H1 (cell line): ENCODE measurements around the gene USP26. TPM values are rescaled to one million over a fixed set of nuclear protein-coding genes. Genes with fewer than 3 reads are reported as not detected.

Source experiments
- CTCF ChIA-PET: fragments of 300-600 bp; sonication (Branson Sonifier 250); formaldehyde crosslinking; loops from one replicate; lab custom pipeline; 2021; ENCODE audit not compliant: partially characterized antibody; lab: Charles Lee
- POLR2A ChIA-PET: fragments of 300-600 bp; sonication (Branson Sonifier 250); formaldehyde crosslinking; loops from one replicate; lab custom pipeline; 2021; ENCODE audit warnings: inconsistent platforms; ENCODE audit not compliant: partially characterized antibody; lab: Charles Lee
- DNase-seq, 2 experiments: peaks; one replicate each; pipeline versions ENCODE4 v3.0.0 to v3.0.0-alpha.2; 2010 to 2022; ENCODE audit warnings: low spot score in 2 of 2, low read depth in 1 of 2, mixed read lengths in 1 of 2
- FAIRE-seq: peaks from 2 replicates; lab custom pipeline; 2011; peaks lifted over from hg19 to GRCh38; lab: Jason Lieb, UNC
- H2AFZ ChIP-seq: 2 replicates; pipeline ENCODE4 v1.8.1; 2012; ENCODE audit warnings: low read length, inconsistent platforms
- H2AK5ac ChIP-seq: 2 replicates; pipeline ENCODE4 v1.6.1; 2013; ENCODE audit warnings: low read depth, low read length
- H2BK120ac ChIP-seq: replicated peaks from 2 replicates; pipeline ENCODE3; 2013; ENCODE audit warnings: low read depth, low read length, inconsistent platforms
- H2BK12ac ChIP-seq: 2 replicates; pipeline ENCODE4 v1.6.1; 2013; ENCODE audit warnings: low read depth, low read length
- H2BK15ac ChIP-seq: 2 replicates; pipeline ENCODE4 v1.6.1; 2013; ENCODE audit warnings: low read length
- H2BK20ac ChIP-seq: 2 replicates; pipeline ENCODE4 v1.6.1; 2013; ENCODE audit warnings: low read length
- H2BK5ac ChIP-seq: 2 replicates; pipeline ENCODE4 v1.6.1; 2013; ENCODE audit warnings: low read depth, low read length
- H3K14ac ChIP-seq: 2 replicates; pipeline ENCODE4 v1.6.1; 2013; ENCODE audit warnings: inconsistent platforms; ENCODE audit not compliant: insufficient read length
- H3K18ac ChIP-seq: 2 replicates; pipeline ENCODE4 v1.6.1; 2013; ENCODE audit warnings: low read length; ENCODE audit errors: extremely low read depth
- H3K23ac ChIP-seq: 2 replicates; pipeline ENCODE4 v1.6.1; 2013; ENCODE audit warnings: inconsistent platforms; ENCODE audit not compliant: insufficient read length
- H3K23me2 ChIP-seq: 2 replicates; pipeline ENCODE4 v1.6.1; 2013; ENCODE audit warnings: low read depth, low read length
- H3K27ac ChIP-seq: 2 replicates; pipeline ENCODE4 v1.6.1; 2011; ENCODE audit warnings: low read depth, low read length, inconsistent platforms
- H3K27me3 ChIP-seq, 4 experiments: replicated peaks in 1 of 4; 1 replicate in 1 of 4; 2 replicates in 3 of 4; pipeline versions ENCODE4 v1.6.1 to v1.8.1; 2011 to 2013; ENCODE audit warnings: low read length in 3 of 4, mild to moderate bottlenecking in 3 of 4, inconsistent platforms in 2 of 4, mixed read lengths in 2 of 4, moderate library complexity in 1 of 4; ENCODE audit not compliant: control insufficient read depth in 3 of 4, insufficient read depth in 3 of 4; ENCODE audit errors: extremely low read depth in 1 of 4
- H3K36me3 ChIP-seq, 4 experiments: 2 replicates each; pipeline versions ENCODE4 v1.6.1 to v1.8.1; 2011 to 2013; ENCODE audit warnings: mild to moderate bottlenecking in 4 of 4, low read length in 3 of 4, moderate library complexity in 2 of 4, control low read depth in 1 of 4, inconsistent platforms in 1 of 4; ENCODE audit not compliant: insufficient read depth in 4 of 4, control insufficient read depth in 2 of 4
- H3K4ac ChIP-seq: replicated peaks from 2 replicates; pipeline ENCODE3; 2013; ENCODE audit warnings: low read length, low read depth, mixed read lengths, inconsistent platforms; ENCODE audit not compliant: insufficient read length
- H3K4me1 ChIP-seq, 4 experiments: replicated peaks in 1 of 4; 1 replicate in 1 of 4; 2 replicates in 3 of 4; pipeline versions ENCODE4 v1.6.1 to v1.8.1; 2011 to 2013; ENCODE audit warnings: low read length in 3 of 4, inconsistent platforms in 2 of 4, mixed read lengths in 1 of 4; ENCODE audit not compliant: insufficient read depth in 4 of 4, control insufficient read depth in 3 of 4
- H3K4me2 ChIP-seq, 2 experiments: 2 replicates each; pipeline versions ENCODE4 v1.6.1 to v1.8.1; 2011 to 2013; ENCODE audit warnings: low read depth in 2 of 2, low read length in 2 of 2, control low read depth in 1 of 2, inconsistent platforms in 1 of 2, mild to moderate bottlenecking in 1 of 2; ENCODE audit not compliant: insufficient read depth in 1 of 2
- H3K4me3 ChIP-seq, 4 experiments: fragments of 200-600, 300-600 bp in 1 of 4; sonication (generic), shearing (Covaris generic), sonication (Bioruptor Twin) in 1 of 4; 2 replicates each; pipeline versions ENCODE4 v1.5.1 to v1.8.1; 2011 to 2016; ENCODE audit warnings: low read length in 4 of 4, low read depth in 3 of 4, control low read depth in 2 of 4, inconsistent platforms in 2 of 4, mild to moderate bottlenecking in 2 of 4, mixed read lengths in 1 of 4, moderate library complexity in 1 of 4; ENCODE audit not compliant: insufficient read depth in 2 of 4; ENCODE audit errors: extremely low read depth in 1 of 4
- H3K56ac ChIP-seq: replicated peaks from 2 replicates; pipeline ENCODE3; 2013; ENCODE audit warnings: low read depth, mild to moderate bottlenecking, mixed read lengths, low read length, inconsistent platforms; ENCODE audit not compliant: insufficient read length
- H3K79me1 ChIP-seq: 2 replicates; pipeline ENCODE4 v1.6.1; 2013; ENCODE audit warnings: low read depth, low read length, control low read depth
- H3K79me2 ChIP-seq, 2 experiments: 2 replicates each; pipeline versions ENCODE4 v1.6.1 to v1.8.1; 2012 to 2013; ENCODE audit warnings: low read length in 2 of 2, mild to moderate bottlenecking in 2 of 2, inconsistent platforms in 1 of 2; ENCODE audit not compliant: insufficient read depth in 2 of 2, control insufficient read depth in 1 of 2
- H3K9ac ChIP-seq, 4 experiments: replicated peaks in 1 of 4; 1 replicate in 1 of 4; 2 replicates in 3 of 4; pipeline versions ENCODE4 v1.6.1 to v1.8.1; 2011 to 2013; ENCODE audit warnings: low read depth in 3 of 4, low read length in 3 of 4, control low read depth in 2 of 4, mild to moderate bottlenecking in 2 of 4, moderate library complexity in 2 of 4, inconsistent platforms in 1 of 4; ENCODE audit errors: extremely low read depth in 1 of 4
- H3K9me3 ChIP-seq, 2 experiments: 2 replicates each; pipeline versions ENCODE4 v1.6.1 to v1.8.1; 2012 to 2013; ENCODE audit warnings: mild to moderate bottlenecking in 2 of 2, moderate library complexity in 2 of 2, control low read depth in 1 of 2, inconsistent platforms in 1 of 2, low read depth in 1 of 2, low read length in 1 of 2, mixed read lengths in 1 of 2; ENCODE audit not compliant: insufficient read depth in 2 of 2
- H4K20me1 ChIP-seq, 2 experiments: replicated peaks in 1 of 2; 2 replicates each; pipeline versions ENCODE3 to v1.8.1; 2011 to 2013; ENCODE audit warnings: inconsistent platforms in 2 of 2, low read length in 2 of 2, mild to moderate bottlenecking in 1 of 2; ENCODE audit not compliant: insufficient read depth in 2 of 2, control insufficient read depth in 1 of 2
- H4K5ac ChIP-seq: 2 replicates; pipeline ENCODE4 v1.6.1; 2013; ENCODE audit warnings: low read length, low read depth, mixed read lengths, inconsistent platforms; ENCODE audit not compliant: insufficient read length
- H4K8ac ChIP-seq: 2 replicates; pipeline ENCODE4 v1.8.0; 2013; ENCODE audit warnings: mild to moderate bottlenecking, moderate library complexity, low read length, inconsistent platforms; ENCODE audit not compliant: insufficient read depth; ENCODE audit errors: extremely low read depth
- H4K91ac ChIP-seq: replicated peaks from 2 replicates; pipeline ENCODE3; 2013; ENCODE audit warnings: low read length, mixed read lengths, inconsistent platforms; ENCODE audit not compliant: insufficient read length
- CHD1 ChIP-seq: IDR thresholded peaks from 2 replicates; pipeline ENCODE4 v1.6.1; 2012; ENCODE audit warnings: low read depth, low read length, improper control_type of control experiment
- CREB1 ChIP-seq: IDR thresholded peaks from 2 replicates; pipeline ENCODE4 v1.6.1; 2012; ENCODE audit warnings: inconsistent platforms
- EZH2 ChIP-seq: fragments of 200-600 bp; sonication (generic); IDR thresholded peaks from 2 replicates; pipeline ENCODE4 v1.7.1; 2012; ENCODE audit warnings: low read depth, mild to moderate bottlenecking, moderate library complexity, low read length, inconsistent platforms; ENCODE audit not compliant: severe bottlenecking
- GABPA ChIP-seq: IDR thresholded peaks from 2 replicates; pipeline ENCODE4 v1.6.1; 2011; ENCODE audit warnings: mild to moderate bottlenecking, low read length, moderate library complexity, borderline replicate concordance; ENCODE audit not compliant: insufficient read depth
- JUND ChIP-seq: IDR thresholded peaks from 2 replicates; pipeline ENCODE4 v1.6.1; 2011; ENCODE audit warnings: mild to moderate bottlenecking, improper control_type of control experiment, low read length
- KDM1A ChIP-seq: fragments of 200-600, 300-600 bp; sonication (generic); IDR thresholded peaks from 2 replicates; pipeline ENCODE4 v1.7.1; 2016; ENCODE audit warnings: mild to moderate bottlenecking, low read length, borderline replicate concordance
- MAX ChIP-seq: IDR thresholded peaks from 2 replicates; pipeline ENCODE4 v1.6.1; 2012; ENCODE audit warnings: inconsistent platforms
- RXRA ChIP-seq: IDR thresholded peaks from 2 replicates; pipeline ENCODE4 v1.6.1; 2011; ENCODE audit warnings: low read depth, mild to moderate bottlenecking, low read length, moderate library complexity; ENCODE audit not compliant: insufficient read depth
- SP4 ChIP-seq: IDR thresholded peaks from 2 replicates; pipeline ENCODE4 v1.6.1; 2012; ENCODE audit warnings: low read length, inconsistent platforms
- TAF7 ChIP-seq: optimal IDR thresholded peaks from 2 replicates; pipeline ENCODE3; 2011; ENCODE audit warnings: low read depth, mild to moderate bottlenecking, inconsistent platforms, low read length, moderate library complexity, borderline replicate concordance
- TBP ChIP-seq: IDR thresholded peaks from 2 replicates; pipeline ENCODE4 v1.6.1; 2011; ENCODE audit warnings: low read depth, low read length, improper control_type of control experiment
- TEAD4 ChIP-seq: IDR thresholded peaks from 2 replicates; pipeline ENCODE4 v1.6.1; 2012; ENCODE audit warnings: low read depth, low read length, inconsistent platforms, mixed read lengths
- ZNF274 ChIP-seq: IDR thresholded peaks from 2 replicates; pipeline ENCODE4 v1.7.0; 2012; ENCODE audit warnings: low read length, borderline replicate concordance; ENCODE audit errors: extremely low read depth
- WGBS, 2 experiments: shearing (Covaris generic) in 1 of 2; methylation state at CpG; one replicate each; pipeline versions ENCODE4 v1.1.6 to v1.1.7; 2013 to 2015; ENCODE audit warnings: low lambda C conversion rate in 2 of 2, mixed read lengths in 2 of 2, inconsistent platforms in 1 of 2, low coverage in 1 of 2, missing lambda C conversion rate in 1 of 2; ENCODE audit not compliant: insufficient replicate concordance in 2 of 2, insufficient coverage in 1 of 2, insufficient read length in 1 of 2; ENCODE audit errors: extremely low coverage in 1 of 2, missing lambda C conversion rate in 1 of 2; 5-methylcytosine and 5-hydroxymethylcytosine counted together
- long read RNA-seq, 2 experiments: library from RNA in 1 of 2; library from capped mRNA in 1 of 2; stranded (forward); transcript quantifications; one replicate each; pipeline ENCODE4 v2.0.0, GENCODE V29; 2021; ENCODE audit warnings: inconsistent platforms in 1 of 2
- polyA minus RNA-seq, 3 experiments: library from RNA; depleted of rRNA, polyadenylated mRNA; stranded (reverse); fragments of >200 nt; gene quantifications; 1 replicate in 2 of 3; 2 replicates in 1 of 3; pipeline ENCODE4 v1.2.3, GENCODE V29; 2011
- polyA plus RNA-seq, 7 experiments: library from polyadenylated mRNA; depleted of rRNA in 3 of 7; stranded (reverse) in 5 of 7; unstranded in 2 of 7; fragments of >200 nt in 5 of 7; fragments of 200-250 nt in 2 of 7; gene quantifications; 1 replicate in 5 of 7; 2 replicates in 1 of 7; 4 replicates in 1 of 7; pipeline versions ENCODE4 v1.2.1 to v1.2.3, GENCODE V29; 2011 to 2013; ENCODE audit warnings: missing spikeins in 2 of 7, mixed read lengths in 2 of 7
- total RNA-seq: library from RNA; stranded (reverse); fragmentation: NEBNext Ultra II Directional; extraction: Animal tissue kit (Norgen Biotek cat#: 25700); gene quantifications from 2 replicates; pipeline ENCODE4 v1.2.1, GENCODE V29; 2021

The USP26 gene
- total RNA-seq = not detected in 2 replicates
- not detected in 2 replicates for polyA plus RNA-seq (2011; rRNA removed)
- 0.28 TPM for polyA plus RNA-seq (2011; cell fraction: cytosol; rRNA removed)
- not detected for polyA plus RNA-seq (2011; cell fraction: nucleus; rRNA removed)
- polyA plus RNA-seq (2012, experiment 1 of 2) = not detected in 4 replicates
- not detected for polyA plus RNA-seq (2012, experiment 2 of 2)
- 0.02 TPM for polyA plus RNA-seq (2013, experiment 1 of 2)
- 0.02 TPM for polyA plus RNA-seq (2013, experiment 2 of 2)
- 0.07 TPM in 1 of 2 replicates, not detected in the other for polyA minus RNA-seq (2011; rRNA and poly(A)+ RNA removed)
- polyA minus RNA-seq (2011; cell fraction: cytosol; rRNA and poly(A)+ RNA removed) = not detected
- not detected for polyA minus RNA-seq (2011; cell fraction: nucleus; rRNA and poly(A)+ RNA removed)
- long read RNA-seq, experiment 1 = 0 reads
- long read RNA-seq, experiment 2 = 0 reads

GRCh38 chrX:133097031-133097430 lies at the start of gene USP26:
Gene USP26, minus strand, starts transcription at chrX:133097109. Its CDS starts 68,889 bp downstream, at chrX:133028220.
- Histone ChIP-seq H3K79me1 (no peaks in the 10 kb centered on the region), H2BK5ac (no peak within 1 kb of the TSS), H4K5ac (no peak within 1 kb of the TSS), H3K4me3 (no peak within 1 kb of the TSS), H3K56ac (no peak within 1 kb of the TSS), H3K14ac (no peak within 1 kb of the TSS), H2BK15ac (no peak within 1 kb of the TSS), H3K79me2 (no peaks in the 10 kb centered on the region), H2BK12ac (no peak within 1 kb of the TSS), H3K36me3 (no peaks in the 10 kb centered on the region), H3K4me1 (no peaks in the 10 kb centered on the region), H3K4ac (no peak within 1 kb of the TSS), H3K23me2 (no peaks in the 10 kb centered on the region), H3K4me2 (no peak within 1 kb of the TSS), H3K9ac (no peak within 1 kb of the TSS), H2AFZ (no peak within 1 kb of the TSS), H3K23ac (no peak within 1 kb of the TSS), H4K8ac (no peak within 1 kb of the TSS), H3K27me3 (no peaks in the 10 kb centered on the region), H3K18ac (no peak within 1 kb of the TSS), H2BK20ac (no peak within 1 kb of the TSS), H2AK5ac (no peak within 1 kb of the TSS), H4K91ac (no peak within 1 kb of the TSS), H3K9me3 (no peaks in the 10 kb centered on the region), H4K20me1 (no peaks in the 10 kb centered on the region), H3K27ac (no peak within 1 kb of the TSS), H2BK120ac (no peak within 1 kb of the TSS)
- FAIRE-seq = no peak
- POLR2A ChIA-PET = no interaction called here
- CTCF ChIA-PET = interaction anchor here (1.0 kb wide), 1 partner anchor 78 kb away, joined by 3 read pairs; no protein-coding TSS in a partner anchor
- no peak for DNase-seq
- WGBS, 2 experiments = 81% methylated on average over 7 of the region's 16 CpGs; no CpG with 5 or more reads in 1 of the 2 experiments
- no peak for TF ChIP-seq JUND
- TF ChIP-seq CREB1 = no peak
- no peak for TF ChIP-seq TEAD4
- no peak for TF ChIP-seq MAX
- no peak for TF ChIP-seq CHD1
- no peak for TF ChIP-seq RXRA
- TF ChIP-seq GABPA = no peak
- TF ChIP-seq TAF7 = no peak
- no peak for TF ChIP-seq ZNF274
- no peak for TF ChIP-seq SP4
- no peak for TF ChIP-seq KDM1A
- no peak for TF ChIP-seq EZH2
- TF ChIP-seq TBP = no peak
